CD4-positive, alpha-beta T cell treated with Interferon alpha-2 for 1 hour (primary cell): ENCODE data around the gene EPN1.
A peak's percentile ranks its signal among the peaks of the same experiment; 100 is the strongest.

Source experiments
- DNase-seq, 2 donors: peaks; one replicate each; pipeline ENCODE4 v3.0.0-alpha.2; 2020 to 2022

Gene EPN1

GRCh38 chr19:55661826-55662225 lies 13.2 kb upstream of the EPN1 start:
- no peak for DNase-seq

DNA sequence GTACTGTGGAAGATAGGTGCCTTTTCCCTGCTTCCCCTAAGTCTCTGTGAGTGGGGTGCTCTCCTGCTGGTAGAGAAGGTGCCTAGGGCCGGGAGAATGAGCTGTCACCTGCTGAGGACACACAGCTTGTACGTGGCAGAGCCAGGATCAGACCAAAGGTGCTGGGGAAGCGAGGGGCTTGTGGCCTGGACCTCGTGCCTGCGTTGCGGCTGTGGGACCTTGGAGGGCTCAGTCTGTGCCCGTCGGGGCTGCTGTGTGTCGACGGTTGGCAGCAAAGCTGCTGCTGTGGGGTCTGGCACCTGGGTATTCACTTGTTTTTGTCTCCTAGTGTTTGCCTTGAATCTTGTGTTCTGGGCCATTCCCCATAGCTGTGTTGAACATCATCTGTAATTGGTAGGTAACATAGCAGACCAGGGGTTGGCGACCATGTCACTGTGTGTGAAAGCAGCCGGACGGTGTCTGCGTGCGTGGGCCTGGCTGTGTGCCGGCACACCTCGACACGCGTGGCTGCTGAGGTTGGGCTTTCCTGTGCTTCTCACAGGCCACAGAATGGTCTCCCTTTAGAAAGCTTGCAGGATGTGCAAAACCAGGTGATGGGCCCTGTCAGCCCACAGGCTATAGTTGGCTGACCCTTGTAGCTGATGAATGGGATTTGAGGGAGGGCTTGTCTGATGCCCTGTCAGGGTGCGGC lies 11.0 kb upstream of the EPN1 start:
- DNase-seq = no peak

- DNase-seq = no peak
Measured at GRCh38 chr19:55666343-55667005, 8.6 kb upstream of the EPN1 start.

DNA sequence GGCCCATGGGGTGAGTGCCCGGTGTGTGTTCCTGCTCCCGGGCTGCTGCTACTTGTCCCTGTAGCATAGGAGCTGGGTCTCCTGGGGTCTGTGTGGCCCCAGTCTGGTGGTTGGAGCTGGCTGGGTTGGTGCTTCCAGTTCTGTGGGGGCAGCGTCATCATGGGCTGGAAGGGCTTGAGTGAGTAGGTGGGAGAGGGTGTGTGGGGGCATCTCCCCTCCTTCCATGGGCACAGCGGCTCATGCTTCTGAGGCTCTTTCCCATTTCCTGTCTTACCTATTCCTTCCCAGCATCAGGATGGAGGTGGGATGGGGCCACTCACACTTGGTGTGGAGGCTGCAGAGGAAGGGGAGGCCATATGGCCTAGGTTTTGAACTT lies 8.0 kb upstream of the EPN1 start:
- no peak for DNase-seq

GRCh38 chr19:55667511-55667910 lies 7.5 kb upstream of the EPN1 start:
- DNase-seq = no peak

- no peak for DNase-seq
Measured at GRCh38 chr19:55667958-55668357, 7.1 kb upstream of the EPN1 start.

DNA sequence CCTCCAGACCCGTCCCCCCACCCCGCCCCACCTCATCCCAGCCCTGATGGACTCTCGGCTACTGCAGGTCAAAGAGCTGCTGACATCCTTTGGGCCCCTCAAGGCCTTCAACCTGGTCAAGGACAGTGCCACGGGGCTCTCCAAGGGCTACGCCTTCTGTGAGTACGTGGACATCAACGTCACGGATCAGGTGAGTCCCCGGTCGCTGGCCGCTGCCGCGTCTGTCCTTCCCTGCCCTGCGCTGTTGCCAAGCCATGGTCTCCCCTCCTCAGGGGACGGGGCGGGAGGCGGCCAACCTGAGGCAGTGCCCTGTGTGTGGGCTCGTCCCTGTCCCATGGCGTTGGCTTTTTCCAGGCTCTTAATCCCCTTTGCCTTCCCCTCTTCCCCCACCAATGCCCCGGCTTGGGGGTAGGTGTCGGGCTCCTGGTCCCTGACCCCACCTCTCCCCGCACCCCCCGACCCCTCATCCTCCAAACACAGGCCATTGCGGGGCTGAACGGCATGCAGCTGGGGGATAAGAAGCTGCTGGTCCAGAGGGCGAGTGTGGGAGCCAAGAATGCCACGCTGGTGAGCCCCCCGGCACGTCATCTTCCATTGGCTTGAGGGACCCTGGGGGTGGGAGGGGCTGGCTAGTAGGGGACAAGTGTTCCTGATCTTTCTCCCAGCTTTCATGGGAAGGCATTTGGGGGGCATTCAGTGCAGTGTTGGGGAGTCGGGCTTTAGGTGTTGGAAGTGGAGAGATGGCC lies 6.2 kb upstream of the EPN1 start:
- no peak for DNase-seq

DNA sequence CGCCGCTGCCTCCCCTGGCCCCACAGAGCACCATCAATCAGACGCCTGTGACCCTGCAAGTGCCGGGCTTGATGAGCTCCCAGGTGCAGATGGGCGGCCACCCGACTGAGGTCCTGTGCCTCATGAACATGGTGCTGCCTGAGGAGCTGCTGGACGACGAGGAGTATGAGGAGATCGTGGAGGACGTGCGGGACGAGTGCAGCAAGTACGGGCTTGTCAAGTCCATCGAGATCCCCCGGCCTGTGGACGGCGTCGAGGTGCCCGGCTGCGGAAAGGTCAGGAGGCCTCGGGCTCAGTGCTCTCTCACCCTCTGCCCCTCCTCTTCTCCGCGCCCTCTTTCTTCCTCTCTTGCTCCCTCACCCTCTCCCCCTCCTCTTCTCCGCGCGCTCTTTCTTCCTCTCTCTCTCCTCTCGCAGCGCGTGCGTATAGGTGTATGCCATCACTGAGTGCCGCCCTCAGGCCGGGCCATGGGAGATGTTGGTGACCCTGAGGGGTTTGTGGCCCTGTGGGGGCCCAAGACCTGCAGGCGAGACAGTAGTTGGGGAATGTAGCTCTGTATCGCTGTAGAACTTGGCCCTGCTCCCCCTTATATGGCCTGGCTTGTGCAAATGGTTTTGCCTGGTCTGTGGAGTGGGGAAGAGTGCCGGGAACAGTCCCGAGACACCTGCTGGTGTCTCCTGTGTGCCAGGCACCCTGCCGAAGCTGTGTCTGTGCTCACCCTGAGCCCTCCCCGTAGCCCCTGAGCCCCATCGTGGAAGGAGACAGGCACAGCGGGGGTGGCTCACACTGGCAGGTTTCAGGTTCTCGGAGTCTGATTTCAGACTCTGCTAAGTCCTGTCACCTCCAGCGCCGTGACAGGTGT lies 5.4 kb upstream of the EPN1 start:
- no peak for DNase-seq

DNA sequence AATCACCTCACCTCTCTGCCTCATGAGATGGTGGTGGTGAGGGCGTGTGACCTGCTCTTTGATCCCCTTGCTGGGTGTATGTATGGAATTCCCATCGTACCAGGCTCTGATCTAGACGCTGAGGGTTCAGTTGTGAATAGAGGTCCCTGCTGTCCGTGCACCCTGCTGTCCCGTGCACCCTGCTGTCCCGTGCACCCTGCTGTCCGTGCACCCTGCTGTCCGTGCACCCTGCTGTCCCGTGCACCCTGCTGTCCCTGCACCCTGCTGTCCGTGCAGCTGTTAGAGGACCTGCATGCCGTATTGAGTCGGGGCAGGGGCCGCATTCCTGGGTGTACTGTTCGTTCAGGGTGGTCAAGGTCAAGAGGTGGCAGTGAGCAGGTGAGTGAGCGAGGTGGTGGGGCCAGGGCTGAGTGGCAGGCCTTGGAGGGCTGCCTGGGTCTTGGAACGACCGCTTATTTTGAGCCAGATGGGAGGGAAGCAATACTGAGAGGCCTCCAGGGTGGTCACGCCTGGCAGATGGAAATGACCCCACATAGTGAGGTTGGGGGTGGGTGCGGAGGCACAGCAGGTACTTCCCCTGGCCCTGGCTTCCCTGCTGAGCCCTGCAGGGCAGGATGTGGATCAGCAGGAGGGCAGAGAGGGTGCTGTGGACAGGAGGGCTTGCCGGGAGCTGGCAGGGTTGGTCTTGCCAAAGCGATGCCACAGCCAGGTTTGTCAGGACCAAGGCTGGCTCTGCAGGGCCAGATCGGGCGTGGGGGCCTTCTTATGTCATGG lies 4.6 kb upstream of the EPN1 start:
- DNase-seq = no peak

DNA sequence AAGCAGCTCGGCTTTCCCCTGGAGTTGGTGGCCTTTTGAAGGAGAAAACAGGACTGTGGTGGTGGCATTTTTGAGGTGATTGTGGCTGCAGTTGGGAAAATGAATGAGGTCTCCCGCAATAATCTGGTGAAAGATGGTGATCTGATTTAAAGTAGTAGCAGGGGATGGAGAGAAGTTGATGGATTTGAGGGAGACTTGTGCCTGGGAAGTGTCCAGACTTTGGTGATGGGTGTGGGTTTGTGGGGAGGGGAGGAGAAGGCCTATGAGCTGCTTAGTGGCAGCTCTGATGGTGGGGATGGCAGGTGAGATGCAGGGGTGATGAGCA lies 4.0 kb upstream of the EPN1 start:
- DNase-seq = no peak

DNA sequence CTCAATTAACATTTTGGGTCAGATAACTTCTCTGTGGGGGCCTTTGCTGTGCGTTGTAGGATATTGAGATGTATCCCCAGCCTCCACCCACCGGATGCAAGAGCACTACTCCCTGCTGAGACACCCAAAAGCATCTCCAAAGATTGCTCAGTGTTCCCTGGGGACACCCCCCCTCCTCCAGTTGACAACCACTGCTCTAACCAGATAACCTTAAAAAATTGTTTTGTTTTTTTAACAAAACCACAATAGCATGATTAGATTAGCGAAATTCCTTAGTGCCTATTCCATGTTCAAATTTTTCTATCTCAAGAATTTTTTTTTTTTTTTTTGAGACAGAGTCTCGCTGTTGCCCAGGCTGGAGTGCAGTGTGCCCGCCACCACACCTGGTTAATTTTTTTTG lies 2.6 kb upstream of the EPN1 start:
- DNase-seq = no peak

GRCh38 chr19:55673465-55673864 lies 1.6 kb upstream of the EPN1 start:
- no peak for DNase-seq

- DNase-seq = no peak
Measured at GRCh38 chr19:55673889-55674288, 1.1 kb upstream of the EPN1 start.

DNA sequence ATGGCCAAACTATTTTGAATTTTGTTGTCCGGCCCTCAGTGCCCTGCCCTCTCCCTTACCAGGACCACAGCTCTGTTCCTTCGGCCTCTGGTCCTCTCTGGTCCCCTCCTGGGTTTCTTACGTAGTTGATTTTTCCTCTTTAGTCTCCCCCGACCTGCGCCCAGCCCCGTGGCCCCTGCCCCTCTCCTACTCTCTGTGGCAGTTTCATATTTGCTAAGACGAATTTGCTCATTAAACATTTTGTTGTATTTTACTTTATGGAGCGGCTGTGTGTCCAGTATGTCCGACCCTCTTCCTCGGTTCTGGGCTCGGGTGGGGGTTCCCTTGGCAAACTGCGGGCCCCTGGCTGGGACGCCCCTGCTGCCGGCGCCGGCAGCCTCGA lies 576 bp upstream of the EPN1 start:
- no peak for DNase-seq

- no peak for DNase-seq
Measured at GRCh38 chr19:55675661-55676354, 782 bp downstream of the EPN1 start.

GRCh38 chr19:55676383-55676782 lies 1.4 kb downstream of the EPN1 start:
- no peak for DNase-seq

- DNase-seq = no peak
Measured at GRCh38 chr19:55676889-55677505, 2.0 kb downstream of the EPN1 start.

DNA sequence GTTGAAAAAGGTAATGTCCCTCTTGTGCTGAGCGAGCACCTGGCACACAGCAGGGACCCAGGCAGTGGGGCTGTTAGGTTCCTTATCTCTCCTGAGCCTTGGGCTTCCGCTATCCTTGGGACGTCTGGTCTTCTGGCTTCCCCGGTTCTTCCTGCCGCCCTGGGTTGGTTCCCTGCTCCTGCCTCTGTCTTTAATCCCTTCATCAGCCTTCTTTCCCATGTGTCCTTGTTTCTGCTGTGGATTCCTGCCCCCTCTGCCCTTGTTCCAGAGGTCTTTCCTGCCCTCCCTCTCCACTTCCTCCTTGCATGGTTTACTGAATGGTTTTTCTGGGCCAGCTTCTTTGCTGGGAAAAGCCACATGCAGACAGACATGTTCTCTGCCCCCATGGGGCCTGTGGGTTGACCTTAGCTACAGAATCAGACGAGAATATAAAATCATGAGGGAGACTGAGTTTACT lies 2.6 kb downstream of the EPN1 start:
- no peak for DNase-seq

DNA sequence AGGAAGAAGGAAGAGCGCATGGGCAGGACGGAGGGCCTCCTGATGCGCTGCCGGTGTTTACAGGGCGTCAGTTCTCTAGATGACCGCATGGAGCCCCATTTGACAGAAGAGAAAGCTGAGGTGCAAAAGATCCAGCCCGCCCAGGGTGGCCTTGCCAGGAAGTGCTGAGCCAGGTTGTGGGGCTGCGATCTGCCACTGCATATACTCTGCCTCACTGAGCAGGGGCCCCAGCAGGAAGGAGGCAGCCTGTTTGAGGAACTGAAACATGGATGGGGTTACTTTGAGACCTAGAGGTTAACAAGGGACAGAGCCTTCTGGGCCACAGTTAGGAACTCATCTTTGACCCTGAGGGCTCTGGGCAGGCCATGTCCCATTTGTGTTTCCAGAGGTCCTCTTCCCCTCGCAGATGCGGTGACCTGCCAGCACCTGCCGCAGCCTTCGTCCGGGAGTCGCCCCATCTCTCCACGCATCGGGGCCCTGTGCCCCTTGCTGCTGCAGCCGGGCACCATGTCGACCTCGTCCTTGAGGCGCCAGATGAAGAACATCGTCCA lies 3.2 kb downstream of the EPN1 start:
- peak; percentile 25 to 79 for DNase-seq

GRCh38 chr19:55679343-55680257 lies 4.6 kb downstream of the EPN1 start:
- no peak for DNase-seq
